KG1 (cell line): ENCODE measurements around the gene CRABP2.

Source experiments
- DNase-seq: peaks from one replicate; lab custom pipeline; 2025; lab: John Stamatoyannopoulos, UW

The CRABP2 gene

GRCh38 chr1:156705321-156705917 is at the start of gene CRABP2:
Gene CRABP2 (minus strand): TSS chr1:156705583. CDS start chr1:156705446, 137 bp downstream.
- DNase-seq, result no peak

- DNase-seq, result no peak
Observed at GRCh38 chr1:156754219-156754618, 48.8 kb upstream of the CRABP2 start.

GRCh38 chr1:156752843-156753482 is 47.6 kb upstream of the CRABP2 start:
- no peak for DNase-seq

- peak; percentile 85 for DNase-seq
Observed at GRCh38 chr1:156751757-156752481, 46.5 kb upstream of the CRABP2 start.

GRCh38 chr1:156751451-156751756 is 46.0 kb upstream of the CRABP2 start, which contains the start of gene HDGF:
Gene HDGF (minus strand): TSS chr1:156751675. CDS start chr1:156751429, 246 bp downstream.
- no peak for DNase-seq

GRCh38 chr1:156750711-156751450 is 45.5 kb upstream of the CRABP2 start:
- no peak for DNase-seq

- DNase-seq, result no peak
Observed at GRCh38 chr1:156750191-156750672, 44.8 kb upstream of the CRABP2 start.

- no peak for DNase-seq
Observed at GRCh38 chr1:156749419-156750118, 44.2 kb upstream of the CRABP2 start.

GRCh38 chr1:156748670-156749418 is 43.5 kb upstream of the CRABP2 start:
- DNase-seq, result peak; percentile 32

GRCh38 chr1:156747742-156748669 is 42.6 kb upstream of the CRABP2 start:
- DNase-seq, result no peak

- DNase-seq, result no peak
Observed at GRCh38 chr1:156746728-156747631, 41.6 kb upstream of the CRABP2 start.

- DNase-seq, result no peak
Observed at GRCh38 chr1:156746406-156746727, 41.0 kb upstream of the CRABP2 start.

GRCh38 chr1:156745881-156746280 is 40.5 kb upstream of the CRABP2 start:
- no peak for DNase-seq

- DNase-seq, result no peak
Observed at GRCh38 chr1:156744786-156745419, 39.5 kb upstream of the CRABP2 start.

- DNase-seq, result no peak
Observed at GRCh38 chr1:156744344-156744743, 39.0 kb upstream of the CRABP2 start.

GRCh38 chr1:156743367-156744302 is 38.3 kb upstream of the CRABP2 start:
- DNase-seq, result no peak

- DNase-seq, result no peak
Observed at GRCh38 chr1:156742801-156743200, 37.4 kb upstream of the CRABP2 start.
